Neural progenitor cell (in vitro differentiated cells): ENCODE data around the gene ACOXL. TPM values are rescaled to one million over a fixed set of nuclear protein-coding genes. Genes with fewer than 3 reads are reported as not detected.

Source experiments
- DNase-seq: peaks from one replicate; pipeline ENCODE4 v3.0.0-alpha.2; 2016; ENCODE audit warnings: low spot score
- H2AFZ ChIP-seq: fragments of 200-600 bp; sonication (generic); replicated peaks from 2 replicates; pipeline ENCODE4 v1.6.1; 2016; ENCODE audit warnings: antibody characterized with exemption
- H3F3A ChIP-seq: fragments of 200-600 bp; sonication (generic); 2 replicates; pipeline ENCODE4 v1.6.1; 2016; ENCODE audit warnings: antibody characterized with exemption, low read depth
- H3K27ac ChIP-seq: fragments of 200-600 bp; sonication (generic); 2 replicates; pipeline ENCODE4 v1.5.1; 2016; ENCODE audit warnings: mild to moderate bottlenecking
- H3K27me3 ChIP-seq: fragments of 200-600 bp; sonication (generic); 2 replicates; pipeline ENCODE4 v1.6.1; 2016; ENCODE audit warnings: mild to moderate bottlenecking, moderate library complexity
- H3K36me3 ChIP-seq: fragments of 200-600 bp; sonication (generic); 2 replicates; pipeline ENCODE4 v1.5.1; 2016
- H3K4me1 ChIP-seq: fragments of 200-600 bp; sonication (generic); 2 replicates; pipeline ENCODE4 v1.6.1; 2016; ENCODE audit warnings: mixed run types
- H3K4me2 ChIP-seq: fragments of 200-600 bp; sonication (generic); 2 replicates; pipeline ENCODE4 v1.6.1; 2016
- H3K4me3 ChIP-seq: fragments of 200-600 bp; sonication (generic); 2 replicates; pipeline ENCODE4 v1.5.1; 2016
- H3K79me2 ChIP-seq: fragments of 200-600 bp; sonication (generic); 2 replicates; pipeline ENCODE4 v1.6.1; 2016; ENCODE audit warnings: low read depth
- H3K9ac ChIP-seq: fragments of 200-600 bp; sonication (generic); 2 replicates; pipeline ENCODE4 v1.6.1; 2016
- H3K9me3 ChIP-seq: fragments of 200-600 bp; sonication (generic); 2 replicates; pipeline ENCODE4 v1.5.1; 2016; ENCODE audit warnings: low read depth
- H4K20me1 ChIP-seq: fragments of 200-600 bp; sonication (generic); 2 replicates; pipeline ENCODE4 v1.6.1; 2016; ENCODE audit warnings: low read depth
- H3K27ac Mint-ChIP-seq: 3 replicates; pipeline ENCODE4 v1.8.0; 2021; ENCODE audit warnings: mixed read lengths
- H3K27me3 Mint-ChIP-seq: 2 replicates; pipeline ENCODE4 v1.8.0; 2022; ENCODE audit warnings: low read depth, mild to moderate bottlenecking, inconsistent platforms, moderate library complexity, mixed read lengths; ENCODE audit not compliant: insufficient read depth
- H3K36me3 Mint-ChIP-seq: 3 replicates; pipeline ENCODE4 v1.8.0; 2021; ENCODE audit warnings: mixed read lengths
- H3K4me1 Mint-ChIP-seq: 3 replicates; pipeline ENCODE4 v1.8.0; 2021; ENCODE audit warnings: mixed read lengths
- H3K4me3 Mint-ChIP-seq: 3 replicates; pipeline ENCODE4 v1.8.0; 2021; ENCODE audit warnings: mild to moderate bottlenecking, moderate library complexity, mixed read lengths
- H3K9me3 Mint-ChIP-seq: 3 replicates; pipeline ENCODE4 v1.8.0; 2020; ENCODE audit warnings: mixed read lengths
- CTCF ChIP-seq: fragments of 200-600 bp; sonication (generic); IDR thresholded peaks from 2 replicates; pipeline ENCODE4 v1.5.1; 2017; ENCODE audit warnings: antibody characterized with exemption, mild to moderate bottlenecking
- EZH2 ChIP-seq: fragments of 200-600 bp; sonication (generic); IDR thresholded peaks from 2 replicates; pipeline ENCODE4 v1.6.1; 2017; ENCODE audit warnings: antibody characterized with exemption, mild to moderate bottlenecking, moderate library complexity
- EZH2phosphoT487 ChIP-seq: fragments of 200-600 bp; sonication (generic); IDR thresholded peaks from 2 replicates; pipeline ENCODE4 v1.6.1; 2017; ENCODE audit warnings: antibody characterized with exemption
- total RNA-seq: library from RNA; depleted of rRNA; stranded (reverse); fragments of >200 nt; gene quantifications from 2 replicates; pipeline ENCODE4 v1.2.3, GENCODE V29; 2015; ENCODE audit warnings: low replicate concordance

The ACOXL gene
- total RNA-seq, 1 donor from 2014 or later, result 2.9 TPM

GRCh38 chr2:110755491-110756078, 23.2 kb downstream of the ACOXL start:
- Histone ChIP-seq H3F3A (peaks cover 17% of the 10 kb centered on the region), H3K9me3 (peaks cover 13% of the 10 kb centered on the region), H3K4me2 (no peak overlapping the region), H3K9ac (no peak overlapping the region), H4K20me1 (no peaks in the 10 kb centered on the region), H3K36me3 (no peaks in the 10 kb centered on the region), H3K27ac (no peak overlapping the region), H3K79me2 (peaks cover 82% of the 10 kb centered on the region), H3K27me3 (no peaks in the 10 kb centered on the region), H3K4me1 (peaks cover 11% of the 10 kb centered on the region), H3K4me3 (no peak overlapping the region), H2AFZ (no peak overlapping the region)
- Mint-ChIP-seq H3K36me3 (no peaks in the 10 kb centered on the region), H3K27me3 (peaks cover 2% of the 10 kb centered on the region), H3K4me1 (no peaks in the 10 kb centered on the region), H3K27ac (no peak overlapping the region), H3K4me3 (no peak overlapping the region), H3K9me3 (peaks cover 15% of the 10 kb centered on the region)
- no peak for DNase-seq
- TF ChIP-seq CTCF, result peak; percentile 75
- no peak for TF ChIP-seq EZH2phosphoT487

- H3K4me2 ChIP-seq, result no peak overlapping the region
- no peak overlapping the region for H3K4me3 ChIP-seq
- H3K4me1 ChIP-seq, result no peaks in the 10 kb centered on the region
- H2AFZ ChIP-seq, result no peak overlapping the region
- no peaks in the 10 kb centered on the region for H4K20me1 ChIP-seq
- H3K27ac ChIP-seq, result no peak overlapping the region
- H3K36me3 ChIP-seq, result no peaks in the 10 kb centered on the region
- peaks cover 18% of the 10 kb centered on the region for H3K9me3 ChIP-seq
- Mint-ChIP-seq H3K4me1 (no peaks in the 10 kb centered on the region), H3K4me3 (no peak overlapping the region), H3K27me3 (no peaks in the 10 kb centered on the region), H3K27ac (no peak overlapping the region), H3K36me3 (no peaks in the 10 kb centered on the region), H3K9me3 (peaks cover 15% of the 10 kb centered on the region)
- no peak for DNase-seq
- H3K79me2 ChIP-seq, result peaks cover 78% of the 10 kb centered on the region
- TF ChIP-seq EZH2phosphoT487 (no peak), EZH2 (no peak), CTCF (no peak)
- peaks cover 7% of the 10 kb centered on the region for H3F3A ChIP-seq
- H3K9ac ChIP-seq, result no peak overlapping the region
- H3K27me3 ChIP-seq, result no peaks in the 10 kb centered on the region
Measured at GRCh38 chr2:110759411-110759810, 27.0 kb downstream of the ACOXL start.

- no peak for DNase-seq
- no peak overlapping the region for H2AFZ ChIP-seq
- H3K79me2 ChIP-seq, result peaks cover 59% of the 10 kb centered on the region
- peaks cover 18% of the 10 kb centered on the region for H3K4me1 ChIP-seq
- H3F3A ChIP-seq, result peaks cover 12% of the 10 kb centered on the region
- peaks cover 8% of the 10 kb centered on the region for H4K20me1 ChIP-seq
- TF ChIP-seq CTCF (no peak), EZH2phosphoT487 (no peak), EZH2 (no peak)
- no peaks in the 10 kb centered on the region for H3K36me3 ChIP-seq
- Mint-ChIP-seq H3K36me3 (no peaks in the 10 kb centered on the region), H3K4me1 (peaks cover 11% of the 10 kb centered on the region), H3K4me3 (no peak overlapping the region), H3K27ac (no peak overlapping the region), H3K9me3 (no peaks in the 10 kb centered on the region), H3K27me3 (peaks cover 4% of the 10 kb centered on the region)
- no peak overlapping the region for H3K4me3 ChIP-seq
- no peak overlapping the region for H3K4me2 ChIP-seq
- H3K9ac ChIP-seq, result no peak overlapping the region
- H3K9me3 ChIP-seq, result peaks cover 10% of the 10 kb centered on the region
- peaks cover 7% of the 10 kb centered on the region for H3K27me3 ChIP-seq
- no peak overlapping the region for H3K27ac ChIP-seq
Measured at GRCh38 chr2:110764931-110765330, 32.6 kb downstream of the ACOXL start.
